HuH-7 (cell line): ENCODE results near the gene CDYL2.
"Not testable (repeated sequence)": the region's sequence is repeated elsewhere in the genome, so short reads cannot be mapped to it uniquely, and the experiment has no call there.

Experiments
- DNase-seq: peaks from one replicate; pipeline ENCODE4 v3.0.0; 2011; ENCODE audit warnings: low spot score

Gene CDYL2, protein sequence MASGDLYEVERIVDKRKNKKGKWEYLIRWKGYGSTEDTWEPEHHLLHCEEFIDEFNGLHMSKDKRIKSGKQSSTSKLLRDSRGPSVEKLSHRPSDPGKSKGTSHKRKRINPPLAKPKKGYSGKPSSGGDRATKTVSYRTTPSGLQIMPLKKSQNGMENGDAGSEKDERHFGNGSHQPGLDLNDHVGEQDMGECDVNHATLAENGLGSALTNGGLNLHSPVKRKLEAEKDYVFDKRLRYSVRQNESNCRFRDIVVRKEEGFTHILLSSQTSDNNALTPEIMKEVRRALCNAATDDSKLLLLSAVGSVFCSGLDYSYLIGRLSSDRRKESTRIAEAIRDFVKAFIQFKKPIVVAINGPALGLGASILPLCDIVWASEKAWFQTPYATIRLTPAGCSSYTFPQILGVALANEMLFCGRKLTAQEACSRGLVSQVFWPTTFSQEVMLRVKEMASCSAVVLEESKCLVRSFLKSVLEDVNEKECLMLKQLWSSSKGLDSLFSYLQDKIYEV

DNA sequence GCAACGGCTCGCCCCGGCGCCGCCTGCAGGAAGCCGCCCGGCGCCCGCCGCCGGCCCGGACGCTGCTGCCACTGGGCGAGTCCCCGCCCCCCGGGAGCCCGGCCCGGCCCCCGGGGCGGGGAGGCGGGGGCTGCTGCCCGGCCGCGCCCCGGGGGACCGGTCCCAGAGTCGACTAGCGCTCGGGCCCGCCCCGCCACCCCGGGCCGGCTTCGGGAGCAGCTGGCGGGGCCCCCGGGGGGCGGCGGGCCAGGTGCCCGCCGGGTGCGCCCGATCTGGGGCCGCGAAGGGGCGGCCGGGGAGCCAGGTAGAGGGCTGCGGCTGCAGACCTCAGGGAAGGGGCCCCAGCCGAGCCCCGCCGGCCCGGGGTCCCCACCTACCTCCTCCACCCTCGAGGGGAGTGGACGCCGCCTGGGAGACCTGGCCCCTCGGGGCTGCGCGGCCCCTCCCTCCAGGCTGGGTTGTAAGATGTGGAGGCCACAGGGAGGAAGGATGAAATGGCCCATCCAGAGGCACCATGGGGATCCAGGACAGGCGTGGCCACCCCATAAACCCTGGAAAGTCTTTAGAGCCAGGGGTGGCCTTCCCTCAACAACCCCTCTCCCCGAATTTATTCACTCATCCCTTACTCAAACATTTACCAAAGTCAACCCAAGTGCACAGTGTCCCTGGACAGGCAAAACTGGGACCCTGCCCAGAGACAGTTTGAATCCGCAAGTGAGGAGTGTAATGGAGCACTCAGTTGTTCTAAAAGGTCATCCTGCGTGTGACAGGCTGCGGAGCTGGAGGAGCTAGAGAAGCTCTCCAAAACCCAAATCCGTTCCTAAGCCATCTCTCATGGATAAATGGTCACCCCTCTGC is at the start of gene CDYL2:
CDYL2 (minus strand) TSS at position 73 of the 858 bp plus-strand sequence. CDS start 425 bp downstream, outside the sequence.
- DNase-seq, result peak; percentile 79

DNA sequence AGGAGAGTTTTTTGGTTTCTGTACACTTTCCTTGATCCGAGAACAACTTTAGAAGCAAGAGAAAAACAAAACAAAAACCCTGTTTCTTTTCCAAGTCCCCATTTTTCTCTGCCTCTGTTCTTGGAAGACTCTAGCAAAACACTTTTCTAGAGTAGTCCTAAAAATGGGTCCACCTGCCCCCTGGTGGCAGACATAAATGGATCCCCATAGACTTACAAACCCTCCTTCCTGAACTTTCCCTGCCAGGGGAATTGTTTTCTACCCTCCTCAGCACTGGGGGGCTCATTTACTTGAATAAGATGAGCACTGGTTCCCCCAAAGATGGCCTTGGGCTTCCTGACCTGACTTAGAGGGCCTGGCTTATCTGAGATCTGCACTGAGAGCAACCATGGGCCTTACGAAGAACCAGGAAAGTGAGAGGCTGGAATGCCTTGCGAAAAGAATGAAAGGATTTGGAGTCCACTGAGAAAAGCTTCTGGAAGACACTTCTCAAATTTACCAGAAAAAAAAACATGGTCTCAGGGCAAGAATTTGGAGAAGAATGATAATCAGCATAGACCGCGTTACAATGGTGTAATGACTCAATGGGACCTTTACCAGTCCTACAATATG is 48.0 kb upstream of the CDYL2 start:
- DNase-seq, result peak; percentile 42

DNA sequence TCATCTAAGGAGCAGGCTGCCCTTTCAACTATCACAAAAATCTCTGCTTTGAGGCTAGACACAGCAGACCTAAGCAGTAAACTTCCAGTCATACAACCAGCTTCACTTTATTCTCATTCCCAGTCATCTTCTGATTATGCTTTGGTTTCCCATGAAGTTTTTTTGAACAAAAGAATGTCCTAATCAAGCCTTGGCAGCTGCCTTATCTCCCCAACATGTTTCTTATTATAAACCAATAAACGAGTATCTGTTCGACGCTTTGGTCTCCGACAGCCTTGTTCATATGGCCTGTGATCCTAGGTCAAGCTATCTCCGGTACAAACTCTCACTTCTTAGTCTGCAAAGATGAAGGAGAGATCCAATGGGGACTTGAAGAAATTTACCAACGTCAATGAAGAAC is 47.4 kb upstream of the CDYL2 start:
- DNase-seq, result no peak

DNA sequence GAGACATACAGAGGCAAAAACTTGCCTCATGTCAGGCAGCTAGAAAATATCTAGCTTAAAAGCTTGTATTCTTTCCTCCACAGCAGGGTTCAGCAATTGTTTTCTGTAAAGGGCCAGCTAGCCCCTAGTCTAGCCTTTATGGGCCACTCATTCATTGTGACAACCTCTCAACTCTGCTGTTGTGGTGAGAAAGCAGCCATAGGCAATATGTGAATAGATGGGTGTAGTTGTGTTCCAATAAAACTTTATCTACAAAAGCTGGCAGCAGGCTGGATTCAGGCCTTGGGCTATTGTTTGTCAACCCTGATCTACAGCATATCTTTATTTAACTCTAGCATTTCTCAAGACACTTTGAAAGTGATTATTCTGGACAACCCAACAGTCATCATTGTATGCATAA is 46.4 kb upstream of the CDYL2 start:
- no peak for DNase-seq

DNA sequence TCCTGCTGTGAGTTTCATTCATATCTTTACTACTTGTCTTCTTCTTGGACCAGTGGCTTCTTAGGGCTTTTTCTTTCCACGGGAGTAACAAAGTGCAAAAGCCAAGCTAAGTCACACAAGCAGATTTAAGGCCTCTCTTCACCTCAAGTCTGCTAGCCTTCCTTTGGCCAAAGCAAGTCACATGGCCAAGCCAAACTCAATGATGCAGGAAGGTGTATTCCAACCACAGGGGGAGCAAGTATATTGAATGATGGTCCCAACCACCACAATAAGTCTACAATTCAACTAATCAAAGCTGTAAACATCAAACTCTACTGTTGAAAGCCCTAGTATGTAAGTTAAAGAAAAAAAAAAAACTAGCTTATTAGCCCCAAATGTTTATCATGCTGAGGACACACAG is 44.5 kb upstream of the CDYL2 start:
- no peak for DNase-seq

DNA sequence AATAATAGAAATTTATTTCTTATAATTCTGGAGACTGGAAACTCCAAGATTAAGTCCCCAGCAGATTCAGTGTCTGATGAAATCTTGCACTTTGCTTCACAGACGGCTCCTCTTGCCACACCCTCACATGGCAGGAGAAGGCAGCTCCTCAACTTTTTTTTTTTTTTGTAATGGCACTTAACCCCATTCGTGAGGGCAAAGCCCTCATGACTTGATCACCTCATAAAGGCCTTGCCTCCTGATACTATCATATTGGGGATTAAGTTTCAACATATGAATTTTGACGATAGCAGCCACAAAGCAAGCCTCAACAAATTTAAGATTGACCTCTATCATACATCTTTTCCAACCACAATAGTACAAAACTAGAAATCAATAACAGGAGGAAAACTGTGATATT is 42.3 kb upstream of the CDYL2 start:
- no peak for DNase-seq

DNA sequence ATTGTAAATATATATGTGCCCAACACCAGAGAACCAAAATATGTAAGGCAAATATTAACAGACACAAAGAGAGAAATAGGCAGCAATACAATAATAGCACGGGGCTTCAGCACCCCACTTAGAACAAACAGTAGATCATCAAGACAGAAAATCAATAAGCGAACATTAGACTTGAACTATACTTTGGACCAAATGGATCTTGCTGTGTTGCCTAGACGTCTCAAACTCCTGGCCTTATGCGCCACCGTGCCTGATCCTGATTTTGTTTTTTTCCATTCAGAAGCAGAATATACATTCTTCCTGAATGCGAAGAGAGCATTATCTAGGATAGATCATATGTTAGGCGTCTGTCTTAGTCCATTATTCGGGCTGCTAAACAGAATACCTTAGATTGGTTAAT is 41.9 kb upstream of the CDYL2 start:
- DNase-seq, result no peak

DNA sequence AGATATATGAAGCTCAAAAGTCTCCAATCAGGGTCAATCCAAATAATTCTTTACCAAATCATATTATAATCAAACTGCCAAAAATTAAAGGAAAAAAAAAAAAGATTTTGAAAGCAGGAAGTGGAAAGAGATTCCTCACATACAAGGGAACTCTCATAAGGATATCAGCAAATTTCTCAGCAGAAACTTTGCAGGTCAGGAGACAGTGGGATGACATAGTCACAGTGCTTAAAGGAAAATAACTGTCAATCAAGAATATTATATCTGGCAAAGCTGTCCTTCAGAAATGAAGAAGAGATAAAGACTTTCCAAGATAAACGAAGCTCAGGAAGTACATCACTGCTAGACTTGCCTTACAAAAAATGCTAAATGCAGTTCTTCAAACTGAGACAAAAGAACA is 40.0 kb upstream of the CDYL2 start:
- no peak for DNase-seq

DNA sequence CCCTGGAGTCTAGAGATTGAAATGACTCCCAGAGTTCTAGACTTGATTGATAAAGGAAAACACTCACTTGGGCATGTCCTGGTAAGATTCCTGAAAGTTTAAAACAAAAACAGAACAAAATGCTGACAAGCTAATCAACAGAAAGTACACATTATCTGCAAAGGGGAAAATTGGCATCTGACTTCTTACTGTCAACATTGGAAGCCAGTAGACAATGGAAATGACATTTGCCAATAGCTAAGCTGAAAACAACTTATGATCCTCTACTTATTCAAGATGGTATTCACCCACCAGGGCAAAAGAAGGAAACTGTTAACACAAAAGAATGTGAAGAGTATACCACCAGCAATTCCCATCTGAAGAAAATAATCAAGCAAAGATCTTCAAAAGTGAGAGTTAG is 36.8 kb upstream of the CDYL2 start:
- no peak for DNase-seq

DNA sequence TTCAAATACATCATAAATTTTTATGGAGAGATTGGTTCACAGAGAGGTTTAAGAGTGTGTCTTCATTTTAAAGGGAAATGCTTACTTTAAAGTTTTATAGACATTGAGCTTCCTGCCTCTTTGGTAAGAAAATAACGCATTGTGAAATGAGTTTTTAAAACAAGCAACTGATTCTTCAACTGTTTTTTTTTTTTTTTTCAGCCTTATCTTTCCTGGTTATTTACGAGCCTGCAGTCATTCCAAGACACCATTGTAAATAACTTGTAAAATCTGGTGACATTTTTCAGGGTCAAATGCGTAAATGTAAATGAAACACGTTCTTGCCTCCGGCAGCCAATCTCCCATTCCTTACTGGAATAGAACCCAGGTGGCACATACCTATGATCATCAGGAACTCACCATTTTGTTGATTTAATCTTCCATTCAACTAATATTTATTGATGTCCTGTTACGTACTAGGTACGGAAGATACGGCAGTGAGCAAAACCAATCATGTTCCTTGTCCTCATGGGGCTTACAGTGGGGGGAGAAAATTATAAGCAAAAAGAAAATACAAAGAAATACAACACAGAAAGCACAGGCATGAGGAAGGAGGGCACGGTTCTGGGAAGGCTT is 33.2 kb upstream of the CDYL2 start:
- peak; percentile 39 for DNase-seq

DNA sequence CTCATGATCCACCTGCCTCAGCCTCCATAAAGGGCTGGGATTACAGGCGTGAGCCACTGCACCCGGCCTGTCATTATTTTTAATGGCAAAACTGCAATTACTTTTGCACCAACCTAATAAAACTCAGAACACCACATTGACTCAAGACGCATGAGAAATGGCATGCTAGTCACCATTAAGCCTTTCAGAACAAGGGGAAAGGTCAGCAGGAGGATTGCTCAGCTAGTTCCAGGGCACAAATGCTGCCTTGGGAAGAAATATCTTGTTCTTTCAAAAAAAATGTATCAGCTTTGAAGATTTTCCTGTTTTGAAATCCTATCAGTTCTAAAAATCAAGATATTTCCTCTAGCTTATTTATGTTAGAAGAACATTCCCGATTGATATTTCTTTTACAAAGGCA is 32.4 kb upstream of the CDYL2 start:
- no peak for DNase-seq

DNA sequence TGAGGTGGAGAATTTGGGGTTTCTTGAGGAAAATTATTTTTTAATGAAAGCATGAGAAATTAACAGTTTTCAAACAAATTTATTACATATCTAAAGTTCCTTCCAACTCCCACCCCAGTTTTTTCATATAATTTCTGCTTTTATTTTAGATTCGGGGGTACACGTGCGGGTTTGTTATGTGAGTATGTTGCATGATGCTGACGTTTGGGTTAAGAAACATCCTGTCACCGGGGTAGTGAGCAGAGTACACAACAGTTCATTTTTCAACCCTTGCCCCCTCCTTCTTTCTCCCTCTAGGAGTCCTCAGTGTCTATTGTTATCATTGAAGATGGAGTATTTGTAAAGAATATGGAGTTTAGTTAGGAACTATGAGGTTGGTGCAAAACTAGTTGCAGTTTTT is 31.8 kb upstream of the CDYL2 start:
- DNase-seq, result no peak

DNA sequence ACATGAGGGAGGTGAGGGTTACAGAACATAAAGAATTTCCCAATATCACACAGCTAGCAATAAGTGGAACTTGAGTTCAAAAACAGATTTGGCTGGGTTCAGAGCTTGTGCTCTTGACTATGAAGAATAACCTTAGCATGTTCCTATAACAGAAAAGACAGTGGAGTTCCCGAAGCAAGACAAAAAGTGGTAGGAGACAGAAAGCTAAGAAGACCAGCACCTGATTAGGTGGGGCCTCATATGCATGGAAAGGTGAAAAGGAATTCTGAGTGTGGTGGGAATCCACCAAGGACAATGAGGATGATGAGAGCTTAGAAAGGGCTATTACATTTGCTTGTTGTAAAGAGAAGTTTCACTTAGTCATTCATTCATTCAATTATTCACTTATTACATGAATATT is 26.6 kb upstream of the CDYL2 start:
- DNase-seq, result no peak

DNA sequence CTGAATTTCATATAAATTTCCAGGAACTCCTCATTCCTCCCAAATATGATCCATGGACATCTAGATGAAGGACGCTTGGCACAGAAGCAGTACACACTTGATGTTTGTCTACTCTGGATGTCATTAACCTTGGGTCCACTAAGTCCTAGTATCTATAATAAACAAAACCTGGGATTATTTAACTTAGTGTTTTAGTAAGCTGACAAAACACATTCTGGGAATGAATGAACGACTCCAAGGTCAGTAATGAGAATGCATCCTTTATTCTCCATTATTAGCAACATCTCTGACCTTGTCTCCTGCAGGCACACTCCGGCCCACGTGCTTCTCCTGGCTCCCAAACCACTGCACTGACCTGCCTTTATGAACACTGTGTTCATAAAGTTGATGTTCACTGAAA is 24.1 kb upstream of the CDYL2 start:
- DNase-seq, result no peak

DNA sequence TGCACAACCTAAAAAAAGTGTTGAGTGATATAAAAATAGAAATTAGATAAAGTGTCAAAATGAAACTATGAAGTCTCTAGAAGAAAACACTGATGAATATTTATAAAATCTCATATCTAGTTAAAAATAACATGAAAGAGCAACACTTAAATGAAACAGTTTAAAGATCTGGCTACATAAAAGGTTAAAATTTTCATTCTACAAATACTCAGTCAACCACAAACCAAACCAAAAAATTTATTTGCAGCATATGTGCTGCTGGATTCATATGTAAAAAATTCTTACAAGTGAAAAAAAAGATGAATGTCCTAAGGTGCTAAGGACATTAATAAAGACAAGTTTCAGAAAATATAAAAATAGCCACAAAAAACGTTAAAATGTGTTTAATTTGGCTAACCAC is 22.6 kb upstream of the CDYL2 start:
- no peak for DNase-seq

DNA sequence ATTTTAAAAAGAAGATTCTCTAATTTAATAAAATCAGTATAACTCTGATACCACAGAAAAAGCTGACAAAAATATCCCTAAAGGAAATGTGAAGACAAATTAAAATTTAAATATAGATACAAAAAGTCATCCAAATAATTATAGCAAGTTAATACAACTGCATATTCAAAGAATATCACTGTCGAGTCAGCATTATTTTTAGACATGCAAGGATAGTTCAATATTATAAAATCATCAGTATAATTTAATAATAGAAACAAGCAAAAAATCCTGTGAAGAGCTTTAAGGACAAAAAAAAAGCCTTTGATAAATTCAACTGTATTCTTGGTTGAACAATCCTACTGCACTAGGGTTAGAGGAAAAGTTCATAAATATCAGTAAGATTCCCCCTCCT is 21.0 kb upstream of the CDYL2 start:
- DNase-seq, result no peak

DNA sequence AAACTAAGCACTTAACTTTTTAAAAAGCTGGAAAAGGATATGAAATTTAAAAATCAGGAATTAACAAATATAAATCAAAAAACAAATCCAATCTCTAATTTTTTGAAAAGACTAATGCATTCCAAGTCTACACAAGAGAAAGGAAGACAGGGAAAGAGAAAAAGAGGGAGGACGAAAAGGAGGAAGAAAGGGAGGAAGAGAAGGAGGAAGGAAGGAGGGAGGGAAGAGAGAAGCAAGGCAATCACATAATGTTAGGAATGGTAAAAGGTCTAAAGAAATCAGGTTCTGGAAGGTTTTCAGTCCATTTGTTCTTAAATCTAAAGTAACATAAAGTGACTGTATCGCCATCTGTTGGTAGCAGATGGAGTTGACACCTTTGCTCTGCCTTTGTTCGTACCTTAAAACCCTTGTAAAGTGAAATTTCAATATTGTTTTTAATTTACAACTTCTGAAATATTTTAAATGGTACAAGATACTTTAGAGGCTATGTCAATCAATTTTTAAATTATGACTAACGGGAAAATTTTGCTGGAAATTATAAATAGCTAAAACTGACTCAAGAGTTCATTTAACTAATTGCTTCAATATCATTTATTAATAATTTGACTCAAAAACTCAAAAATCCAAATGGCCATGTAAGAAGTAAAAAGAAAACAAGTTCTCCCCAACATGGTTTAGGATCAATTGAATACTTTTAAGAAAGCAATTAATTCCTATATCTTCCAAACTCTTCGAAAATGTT is 20.4 kb upstream of the CDYL2 start:
- no peak for DNase-seq

DNA sequence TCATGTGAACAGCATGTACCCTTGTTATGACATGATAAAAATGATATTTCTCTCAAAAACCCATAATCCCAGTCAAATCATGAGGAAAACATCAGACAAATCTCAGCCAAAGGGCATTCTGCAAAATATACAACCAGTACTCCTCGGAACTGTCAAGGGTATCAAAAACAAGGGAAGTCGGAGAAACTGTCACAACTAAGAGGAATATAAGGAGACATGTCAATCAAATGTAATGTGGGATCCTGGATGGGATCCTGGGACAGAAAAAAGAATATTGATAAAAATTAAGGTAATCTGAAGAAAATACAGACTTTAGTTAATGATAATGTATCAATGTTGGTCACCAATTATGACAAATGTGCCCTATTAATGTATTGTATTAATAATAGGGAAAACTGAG is 15.6 kb upstream of the CDYL2 start:
- no peak for DNase-seq

DNA sequence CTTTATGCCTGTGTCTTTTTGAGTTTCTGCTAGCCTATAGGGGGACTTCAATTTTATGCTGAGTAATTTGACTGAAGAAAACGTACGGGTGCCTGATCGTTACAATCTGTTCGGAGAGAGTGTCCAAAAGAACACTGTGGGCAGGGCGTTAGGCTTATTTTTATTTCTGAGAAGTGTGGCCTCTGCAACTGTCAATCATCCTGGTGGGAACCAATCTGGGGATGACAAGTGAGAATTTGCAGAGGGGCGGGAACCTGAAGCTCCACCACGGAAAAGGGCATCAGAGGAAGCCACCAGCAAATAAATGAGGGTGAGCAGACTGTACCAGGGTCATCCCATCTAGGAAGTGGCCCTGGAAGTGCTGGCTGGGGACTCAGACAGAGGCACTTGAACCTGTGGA is 12.0 kb upstream of the CDYL2 start:
- no peak for DNase-seq

DNA sequence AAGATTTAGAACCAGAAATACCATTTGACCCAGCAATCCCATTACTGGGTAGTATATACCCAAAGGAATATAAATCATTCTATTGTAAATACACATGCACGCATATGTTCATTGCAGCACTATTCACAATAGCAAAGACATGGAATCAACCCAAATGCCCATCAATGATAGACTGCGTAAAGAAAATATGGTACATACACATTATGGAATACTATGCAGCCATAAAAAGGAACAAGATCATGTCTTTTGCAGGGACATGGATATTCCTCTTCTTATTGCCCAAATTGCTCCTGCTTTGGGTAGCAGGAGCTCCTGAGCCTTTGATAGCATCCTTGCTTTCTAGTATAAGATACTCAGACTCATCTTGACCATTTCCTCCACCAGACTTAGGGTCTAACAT is 10.9 kb upstream of the CDYL2 start:
- not testable (repeated sequence) for DNase-seq

DNA sequence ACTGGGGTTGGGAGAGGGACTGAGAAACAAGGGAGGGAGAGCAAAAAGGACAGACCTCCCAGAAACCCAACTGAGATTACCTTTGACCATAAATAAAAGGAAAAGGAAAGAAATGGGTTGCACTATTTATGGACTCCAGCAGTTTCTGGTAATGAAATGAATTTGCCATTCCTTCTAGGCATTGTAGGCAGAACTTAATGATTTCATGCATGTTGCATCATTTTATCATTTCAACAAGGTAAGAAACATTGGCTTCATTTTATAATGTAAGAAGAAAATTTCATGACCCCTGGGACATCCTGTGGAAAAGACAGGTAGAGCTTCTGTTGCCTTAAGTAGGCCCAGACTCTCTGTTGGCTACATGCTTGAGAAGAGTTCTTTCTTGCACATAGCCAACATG is 8.2 kb upstream of the CDYL2 start:
- no peak for DNase-seq

DNA sequence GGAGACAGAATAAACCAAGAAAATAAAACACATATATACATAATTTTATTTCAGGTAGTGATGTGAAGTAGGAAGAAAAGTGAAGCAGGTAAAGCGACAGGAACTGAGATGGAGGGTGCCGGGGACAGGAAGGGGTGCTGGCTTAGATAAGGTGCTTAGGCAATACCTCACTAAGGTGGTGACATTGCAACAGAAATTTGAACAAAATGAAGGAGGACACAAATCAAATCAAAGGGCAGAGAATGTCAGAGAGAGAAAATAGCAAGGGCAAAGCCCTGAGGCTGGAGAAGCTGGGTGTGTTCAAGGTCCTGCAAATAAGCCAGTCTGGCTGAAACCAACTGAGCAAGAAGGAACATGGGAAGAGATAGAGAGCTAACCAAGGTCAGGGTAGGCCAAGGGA is 5.0 kb upstream of the CDYL2 start:
- DNase-seq, result no peak
